Thoracic aorta (tissue), 2 donors: ENCODE results near the gene GDF7. TPM values are rescaled to one million over a fixed set of nuclear protein-coding genes. Genes with fewer than 3 reads are reported as not detected.

Source experiments
- ATAC-seq: fragments of 150-250 bp; one replicate; pipeline ENCODE4 v1.8.0; 2017; ENCODE audit warnings: low read depth; ENCODE audit not compliant: insufficient number of reproducible peaks, low FRiP score
- DNase-seq: peaks from one replicate; pipeline ENCODE4 v3.0.0-alpha.2; 2020; ENCODE audit warnings: low spot score
- H3K27ac ChIP-seq, 2 donors: fragments of 200-600 bp; sonication (generic); 1 replicate in 1 of 2; 2 replicates in 1 of 2; pipeline ENCODE4 v1.5.1; 2016; ENCODE audit warnings: mild to moderate bottlenecking in 2 of 2, moderate library complexity in 2 of 2
- H3K27me3 ChIP-seq: fragments of 200-600 bp; sonication (generic); replicated peaks from 2 replicates; pipeline ENCODE4 v1.6.0; 2016; ENCODE audit warnings: mild to moderate bottlenecking; ENCODE audit not compliant: insufficient read depth
- H3K36me3 ChIP-seq: fragments of 200-600 bp; sonication (generic); one replicate; pipeline ENCODE4 v1.5.1; 2016
- H3K4me1 ChIP-seq, 2 donors: fragments of 200-600 bp; sonication (generic); 1 replicate in 1 of 2; 2 replicates in 1 of 2; pipeline versions ENCODE4 v1.5.1 to v1.6.0; 2016; ENCODE audit warnings: low read depth in 2 of 2, mild to moderate bottlenecking in 1 of 2; ENCODE audit not compliant: control insufficient read depth in 1 of 2
- H3K4me3 ChIP-seq: fragments of 200-600 bp; sonication (generic); 2 replicates; pipeline ENCODE4 v1.5.1; 2016; ENCODE audit warnings: mild to moderate bottlenecking
- H3K9me3 ChIP-seq: fragments of 200-600 bp; sonication (generic); 2 replicates; pipeline ENCODE4 v1.5.1; 2016
- CTCF ChIP-seq: fragments of 200-600 bp; sonication (generic); IDR thresholded peaks from one replicate; pipeline ENCODE4 v1.5.1; 2019; ENCODE audit warnings: antibody characterized with exemption
- total RNA-seq, 2 donors: library from RNA; depleted of rRNA; stranded (reverse); fragments of >200 nt; gene quantifications; one replicate each; pipeline versions ENCODE4 v1.1.0 to v1.2.3, GENCODE V29; 2016

The GDF7 gene
- total RNA-seq, 2 donors from 2014 or later = 39.7 to 40.7 TPM

- DNase-seq (no peak), ATAC-seq (no peak)
- Histone ChIP-seq H3K4me1 (peaks cover 3 to 41% of the 10 kb centered on the region in 2 donors), H3K4me3 (no peak overlapping the region), H3K27me3 (no peaks in the 10 kb centered on the region), H3K9me3 (no peaks in the 10 kb centered on the region), H3K27ac (no peak overlapping the region), H3K36me3 (no peaks in the 10 kb centered on the region)
- TF ChIP-seq CTCF = no peak
Measured at GRCh38 chr2:20663196-20664070, 3.5 kb upstream of the GDF7 start.

GRCh38 chr2:20664071-20664390 is 2.9 kb upstream of the GDF7 start:
- peaks cover 3 to 47% of the 10 kb centered on the region in 2 donors for H3K4me1 ChIP-seq
- no peak for TF ChIP-seq CTCF
- no peak overlapping the region for H3K4me3 ChIP-seq
- no peak overlapping the region for H3K27ac ChIP-seq
- H3K27me3 ChIP-seq = no peaks in the 10 kb centered on the region
- DNase-seq (no peak), ATAC-seq (no peak)
- H3K36me3 ChIP-seq = no peaks in the 10 kb centered on the region
- no peaks in the 10 kb centered on the region for H3K9me3 ChIP-seq

- Histone ChIP-seq H3K27me3 (no peaks in the 10 kb centered on the region), H3K27ac (peak overlapping the region; percentile 99), H3K36me3 (no peaks in the 10 kb centered on the region), H3K4me1 (peaks cover 3 to 53% of the 10 kb centered on the region in 2 donors), H3K9me3 (no peaks in the 10 kb centered on the region), H3K4me3 (peak overlapping the region; percentile 88)
- no peak for ATAC-seq
- no peak for TF ChIP-seq CTCF
- no peak for DNase-seq
Measured at GRCh38 chr2:20664431-20665242, 2.3 kb upstream of the GDF7 start.

- H3K27me3 ChIP-seq = no peaks in the 10 kb centered on the region
- TF ChIP-seq CTCF = no peak
- DNase-seq (no peak), ATAC-seq (no peak)
- H3K36me3 ChIP-seq = peaks cover 6% of the 10 kb centered on the region
- peak overlapping the region; percentile 99 for H3K27ac ChIP-seq
- peaks cover 3 to 58% of the 10 kb centered on the region in 2 donors for H3K4me1 ChIP-seq
- H3K4me3 ChIP-seq = peak overlapping the region; percentile 88
- H3K9me3 ChIP-seq = no peaks in the 10 kb centered on the region
Measured at GRCh38 chr2:20665243-20666004, 1.5 kb upstream of the GDF7 start.

GRCh38 chr2:20666005-20666303 is 990 bp upstream of the GDF7 start:
- Histone ChIP-seq H3K4me1 (peaks cover 3 to 58% of the 10 kb centered on the region in 2 donors), H3K27me3 (no peaks in the 10 kb centered on the region), H3K9me3 (no peaks in the 10 kb centered on the region), H3K36me3 (peaks cover 6% of the 10 kb centered on the region), H3K4me3 (peak overlapping the region; percentile 88), H3K27ac (peak overlapping the region; percentile 99)
- TF ChIP-seq CTCF = no peak
- ATAC-seq (no peak), DNase-seq (no peak)
